Measurements from ENCODE around the gene SH3TC2.

SH3TC2 gene

DNA sequence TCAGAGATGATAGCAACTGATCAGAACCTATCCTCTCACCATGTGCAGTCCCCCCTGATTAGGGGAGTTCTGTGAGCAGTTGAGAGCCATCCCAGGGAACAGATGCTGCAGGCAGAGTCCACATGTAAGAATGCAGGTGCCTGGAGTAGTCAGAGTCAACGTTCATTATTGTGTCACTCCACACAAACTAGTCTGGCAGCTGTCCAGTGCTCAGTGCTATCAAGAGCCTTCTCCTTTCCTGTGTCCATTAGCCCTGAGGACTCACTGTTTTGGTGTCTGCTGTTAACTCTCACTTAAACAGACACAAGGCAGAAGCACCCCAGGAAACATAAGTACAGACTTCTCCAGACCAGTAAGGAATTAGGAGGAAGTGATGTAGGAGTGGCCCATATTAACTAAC, 2.5 kb downstream of the SH3TC2 start:
- peak; percentile 10 for DNase-seq (ENCODE audit: low spot score)

DNA sequence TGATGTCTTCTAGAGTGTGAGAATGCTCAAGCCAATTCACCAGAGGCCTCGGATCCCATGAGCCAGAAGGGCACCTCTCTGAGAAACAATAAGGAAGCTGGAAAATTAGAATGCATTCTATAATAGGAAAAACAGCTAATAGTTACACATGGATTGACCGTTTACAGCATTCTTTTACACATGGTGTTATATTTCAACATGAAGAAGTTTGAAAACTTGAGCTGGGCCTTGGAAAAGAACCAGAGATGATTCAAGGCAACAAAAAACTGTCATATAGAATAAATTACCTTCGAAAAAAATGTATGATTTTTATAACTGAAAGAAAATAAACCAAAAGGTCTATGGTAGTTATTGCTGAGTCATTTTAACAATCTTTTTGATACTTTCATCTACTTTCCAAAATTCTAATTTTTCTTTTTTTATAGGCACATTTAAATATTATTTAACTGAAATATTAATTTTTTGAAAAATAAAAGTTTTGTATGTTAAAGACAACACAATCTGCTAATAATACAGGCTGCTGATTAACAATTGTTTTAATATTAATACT, 6.2 kb downstream of the SH3TC2 start:
- no peak for DNase-seq (ENCODE audit: low spot score)

DNA sequence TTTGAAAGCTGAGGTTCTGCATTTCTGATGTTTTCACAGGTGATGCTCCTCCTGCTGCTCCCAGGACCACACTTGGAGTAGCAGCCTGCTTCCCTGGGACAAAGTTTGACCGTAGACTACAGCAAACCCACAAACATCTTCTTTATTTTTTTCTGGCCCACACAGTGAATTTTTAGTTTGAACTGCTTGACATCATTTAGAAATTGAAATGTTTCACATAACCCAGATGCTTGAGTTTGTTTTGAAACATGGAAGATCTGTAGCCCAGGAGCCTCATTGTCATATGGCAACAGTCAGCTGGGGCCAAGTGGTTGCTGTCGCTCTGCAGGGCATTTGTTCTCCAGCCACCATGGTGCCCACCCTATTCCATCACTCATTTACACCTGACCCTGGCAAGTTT, 8.4 kb downstream of the SH3TC2 start:
- no peak for DNase-seq (ENCODE audit: low spot score)

DNA sequence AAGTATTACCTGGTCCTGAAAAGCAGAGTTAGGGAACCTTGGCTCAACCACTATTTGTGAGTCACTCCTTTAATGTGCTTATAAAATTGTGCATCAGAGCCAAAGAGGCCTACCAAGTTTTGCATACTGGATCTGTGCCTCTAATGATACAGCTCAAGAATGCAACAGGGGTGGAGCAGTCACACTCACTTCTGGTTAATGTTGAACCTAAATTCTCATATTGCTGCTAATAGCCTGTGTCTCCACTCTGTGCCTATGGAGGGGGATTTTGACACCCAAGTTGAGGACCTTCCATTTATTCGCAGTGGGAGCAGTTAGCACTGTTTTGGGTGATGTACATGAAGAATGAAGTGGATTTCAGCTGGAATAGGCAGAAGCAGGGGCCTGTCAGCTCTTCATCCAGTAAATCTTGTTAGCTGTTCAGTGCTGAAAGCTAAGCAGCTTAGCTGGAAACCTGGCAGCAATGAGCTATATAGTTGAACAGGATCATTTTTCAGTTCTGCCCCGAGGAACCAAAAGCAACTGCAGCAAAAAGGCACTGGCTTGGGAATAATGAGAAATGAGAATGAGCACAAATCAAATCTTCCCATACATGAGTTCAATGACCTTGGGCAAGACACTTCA, 9.7 kb downstream of the SH3TC2 start:
- DNase-seq (ENCODE audit: low spot score) = no peak

DNA sequence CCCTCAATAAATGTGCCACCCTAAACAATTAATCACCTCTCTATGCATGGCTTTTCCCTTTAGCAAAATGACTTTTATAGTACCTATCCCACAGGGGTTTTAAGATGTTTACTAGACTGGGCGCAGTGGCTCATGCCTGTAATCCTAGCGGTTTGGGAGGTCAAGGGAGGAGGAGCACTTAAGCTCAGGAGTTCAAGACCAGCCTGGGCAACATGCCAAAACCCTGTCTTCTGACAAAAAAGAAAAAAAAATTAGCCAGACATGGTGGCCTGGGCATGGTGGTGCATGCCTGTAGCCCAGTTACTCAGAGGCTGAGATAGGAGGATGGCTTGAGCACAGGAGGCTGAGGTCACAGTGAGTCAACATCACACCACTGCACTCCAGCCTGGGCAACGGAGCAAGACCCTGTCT, 13.5 kb downstream of the SH3TC2 start:
- DNase-seq (ENCODE audit: low spot score) = no peak

DNA sequence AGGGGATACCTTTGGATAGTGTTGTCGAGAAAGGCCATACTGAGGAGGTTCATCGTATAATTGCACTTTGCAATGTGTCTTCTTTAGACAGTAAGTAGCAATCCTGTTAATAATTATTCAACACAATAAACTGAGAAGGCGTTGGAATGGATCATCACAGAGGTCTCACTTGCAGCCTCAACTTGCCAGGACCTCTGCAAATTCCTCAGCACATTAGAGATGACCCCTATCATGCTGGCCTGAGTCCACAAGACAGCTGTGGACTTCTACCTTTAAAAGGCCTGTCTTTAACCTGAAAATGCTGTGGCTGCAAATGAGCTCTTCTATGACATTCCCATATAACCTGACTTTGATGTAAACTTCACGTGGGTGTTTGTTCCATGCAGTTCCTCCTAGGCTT, 14.1 kb downstream of the SH3TC2 start:
- DNase-seq (ENCODE audit: low spot score) = no peak

DNA sequence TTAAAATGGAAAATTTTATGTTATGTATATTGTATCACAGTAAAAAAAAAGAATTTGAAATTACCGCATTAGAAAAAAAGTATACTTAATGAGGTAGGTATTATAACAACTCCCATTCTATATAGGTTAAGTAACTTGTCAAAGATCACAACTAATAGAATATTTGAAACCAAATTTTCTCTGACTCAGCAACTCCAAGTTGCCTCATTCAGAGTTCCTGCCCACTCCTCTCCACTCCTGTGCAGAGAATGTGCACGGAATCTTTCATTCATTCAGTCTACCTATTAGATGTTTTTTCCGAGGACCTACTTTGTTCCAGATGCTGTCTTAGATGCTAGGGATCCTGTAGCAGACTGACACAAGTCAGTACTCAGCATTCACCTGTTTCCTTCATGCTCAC, 15.4 kb downstream of the SH3TC2 start:
- no peak for DNase-seq (ENCODE audit: low spot score)

DNA sequence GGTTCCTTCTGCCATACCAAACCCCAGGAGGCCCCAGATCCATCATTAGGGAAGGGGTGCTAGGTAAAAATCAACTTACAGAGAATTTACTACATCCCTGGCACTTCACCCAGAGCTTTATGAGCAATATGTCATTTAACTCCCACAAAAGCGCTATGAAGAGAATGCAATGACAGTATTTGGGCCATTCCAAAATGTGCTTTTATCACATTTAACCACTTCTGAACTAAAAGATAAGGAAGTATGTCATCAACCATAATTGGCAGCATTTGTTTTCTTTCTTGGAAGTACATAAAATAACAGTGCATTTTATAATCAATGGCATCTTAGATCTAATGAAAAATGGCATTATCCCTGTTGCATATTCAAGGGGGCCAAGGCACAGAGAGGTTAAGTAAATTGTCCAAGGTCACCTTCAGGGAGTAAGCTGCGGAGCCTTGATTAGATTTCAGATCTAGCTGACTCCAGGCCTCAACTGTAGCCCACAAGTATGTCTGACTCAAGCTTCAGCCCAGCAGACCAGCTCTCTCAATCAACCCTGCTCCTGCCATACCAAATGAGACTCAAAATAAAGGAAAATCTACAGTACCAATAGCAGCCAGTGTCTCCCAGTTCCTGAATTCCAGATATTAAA, 16.5 kb downstream of the SH3TC2 start:
- no peak for DNase-seq (ENCODE audit: low spot score)

DNA sequence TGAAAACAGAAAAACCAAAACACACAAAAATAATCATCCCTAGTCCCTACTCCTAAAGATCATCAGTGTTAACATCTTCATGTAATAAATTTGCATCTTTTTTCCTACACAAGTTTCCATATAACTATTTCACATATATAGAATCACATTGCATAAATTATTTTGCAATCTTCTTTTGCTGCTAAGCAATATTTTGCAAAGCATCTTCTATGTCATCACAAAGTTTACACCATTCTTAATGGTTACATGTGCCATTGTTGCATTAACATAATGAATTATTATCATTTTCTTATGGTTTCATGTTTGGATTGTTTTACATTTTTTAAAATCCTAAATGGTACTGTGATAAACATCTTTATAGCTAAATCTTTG, 17.8 kb downstream of the SH3TC2 start:
- no peak for DNase-seq (ENCODE audit: low spot score)

DNA sequence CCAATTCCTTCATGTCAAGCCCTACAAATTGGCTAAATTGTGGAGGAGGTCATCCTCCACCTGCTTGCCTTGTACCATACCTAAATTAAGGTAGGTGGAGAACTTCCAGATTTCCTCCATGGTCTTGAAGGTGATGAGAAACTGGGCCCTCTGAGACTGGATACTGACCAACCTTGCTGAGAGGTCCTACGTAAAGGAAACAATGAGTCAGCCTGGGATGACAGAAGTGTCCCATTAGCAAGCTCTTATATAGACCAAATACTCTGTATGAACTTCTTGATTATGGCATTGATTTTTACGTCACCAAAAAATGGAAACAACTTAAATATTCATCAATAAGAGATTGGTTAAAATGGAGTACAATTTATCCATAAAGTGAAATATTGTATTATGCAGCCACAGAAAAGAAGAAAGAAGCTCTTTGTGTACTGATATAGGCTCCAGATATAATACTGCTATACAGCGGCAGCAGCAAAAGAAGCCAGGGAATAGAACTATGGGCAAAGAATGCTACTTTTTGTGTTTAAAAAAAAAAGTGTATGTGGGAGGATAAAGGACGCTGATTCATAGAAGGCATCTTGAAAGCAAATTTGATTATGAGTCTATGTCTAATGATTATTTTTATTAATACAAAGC, 18.3 kb downstream of the SH3TC2 start:
- no peak for DNase-seq (ENCODE audit: low spot score)

DNA sequence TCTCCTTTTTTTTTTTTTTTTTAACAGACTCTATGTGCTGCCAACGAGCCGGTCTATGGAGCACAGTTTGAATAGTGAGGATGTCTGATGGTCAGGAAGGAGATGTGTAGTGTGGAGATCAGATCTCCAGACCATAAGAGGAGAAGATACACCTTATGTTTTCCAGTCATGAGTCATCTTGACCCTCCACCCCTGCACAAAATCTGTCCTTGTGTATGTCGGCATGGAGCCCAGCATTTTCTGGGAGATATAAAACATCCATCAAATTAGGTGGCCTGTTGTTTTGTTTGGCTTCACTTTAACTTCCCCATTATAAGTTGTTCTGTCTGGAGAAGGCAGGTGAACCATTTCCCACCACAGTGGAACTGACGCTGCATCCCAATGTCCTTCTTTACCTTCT, 19.2 kb downstream of the SH3TC2 start:
- DNase-seq (ENCODE audit: low spot score) = no peak

DNA sequence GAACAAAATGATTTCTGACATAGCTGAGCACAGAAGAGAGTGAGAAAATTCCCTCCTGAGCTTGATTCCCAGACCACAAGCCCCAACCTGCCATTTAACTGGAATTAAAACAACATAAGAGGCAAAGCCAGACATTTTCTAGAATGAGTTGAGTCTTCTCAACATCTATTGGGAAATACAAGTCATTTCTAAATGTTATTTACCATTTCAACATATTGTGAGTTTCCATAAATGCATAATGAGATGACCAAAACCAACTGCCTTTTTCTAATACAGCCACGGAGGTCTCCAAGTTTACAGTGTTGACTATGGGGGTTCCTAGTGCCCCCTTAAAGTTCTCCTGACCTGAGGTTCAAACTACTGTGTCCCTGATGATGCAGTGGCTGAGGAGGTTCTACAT, 20.0 kb downstream of the SH3TC2 start:
- DNase-seq (ENCODE audit: low spot score) = no peak

DNA sequence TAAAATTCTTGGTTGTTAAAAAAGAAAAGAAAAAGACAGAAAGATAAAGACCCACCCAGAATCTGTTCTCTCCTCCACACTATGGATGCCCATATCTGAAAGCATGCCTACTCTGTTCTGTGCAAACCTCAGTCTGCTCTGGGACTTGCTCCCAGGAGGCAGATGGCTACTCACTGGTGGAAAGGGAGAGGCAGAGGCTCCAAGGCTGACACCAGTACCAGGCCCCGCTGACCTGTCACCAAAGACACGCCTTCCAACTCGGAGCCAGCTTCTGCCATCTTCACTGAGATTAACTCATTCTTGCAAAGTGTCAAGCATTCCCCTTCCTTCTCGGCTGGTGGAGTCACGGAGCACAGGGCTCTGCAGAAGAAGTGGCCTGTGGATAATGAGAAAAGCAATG, 21.6 kb downstream of the SH3TC2 start:
- DNase-seq (ENCODE audit: low spot score) = no peak

DNA sequence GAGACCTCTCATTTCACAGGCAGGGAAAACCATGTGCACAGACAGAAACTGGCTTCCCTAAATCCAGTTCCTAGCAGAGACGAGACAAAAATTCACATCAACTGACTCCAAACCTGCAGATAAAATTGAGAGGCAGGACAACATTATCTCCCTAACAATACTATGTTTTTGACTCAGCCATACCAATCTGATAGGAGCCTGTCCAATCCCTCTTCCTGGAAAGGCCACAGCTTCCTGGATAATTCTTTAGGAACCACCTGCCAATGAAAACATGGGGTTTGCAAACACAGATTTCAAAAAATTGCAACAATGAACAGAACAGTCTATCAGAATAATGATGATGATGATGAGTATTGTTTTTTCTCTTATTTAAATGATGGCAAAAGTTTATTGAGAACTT, 22.4 kb downstream of the SH3TC2 start:
- DNase-seq (ENCODE audit: low spot score) = no peak

DNA sequence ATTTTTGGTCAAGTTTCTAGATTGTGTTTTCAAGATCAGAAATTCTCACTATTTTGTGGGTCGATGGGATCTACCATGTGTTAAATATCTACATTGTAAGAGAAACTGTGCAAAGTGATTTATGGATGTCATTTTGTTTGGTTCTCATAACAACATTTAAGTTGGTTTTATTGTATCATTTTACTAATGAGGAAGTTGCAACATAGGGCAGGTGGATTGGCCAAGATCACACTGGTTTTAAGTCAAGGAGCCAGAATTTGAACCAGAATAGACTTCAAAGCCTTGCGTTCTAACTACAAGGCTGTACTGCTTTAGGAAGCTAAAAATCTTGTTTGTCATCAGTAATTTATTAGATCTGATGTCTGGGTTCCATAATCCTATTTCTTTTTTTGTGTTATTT, 23.4 kb downstream of the SH3TC2 start:
- no peak for DNase-seq (ENCODE audit: low spot score)

DNA sequence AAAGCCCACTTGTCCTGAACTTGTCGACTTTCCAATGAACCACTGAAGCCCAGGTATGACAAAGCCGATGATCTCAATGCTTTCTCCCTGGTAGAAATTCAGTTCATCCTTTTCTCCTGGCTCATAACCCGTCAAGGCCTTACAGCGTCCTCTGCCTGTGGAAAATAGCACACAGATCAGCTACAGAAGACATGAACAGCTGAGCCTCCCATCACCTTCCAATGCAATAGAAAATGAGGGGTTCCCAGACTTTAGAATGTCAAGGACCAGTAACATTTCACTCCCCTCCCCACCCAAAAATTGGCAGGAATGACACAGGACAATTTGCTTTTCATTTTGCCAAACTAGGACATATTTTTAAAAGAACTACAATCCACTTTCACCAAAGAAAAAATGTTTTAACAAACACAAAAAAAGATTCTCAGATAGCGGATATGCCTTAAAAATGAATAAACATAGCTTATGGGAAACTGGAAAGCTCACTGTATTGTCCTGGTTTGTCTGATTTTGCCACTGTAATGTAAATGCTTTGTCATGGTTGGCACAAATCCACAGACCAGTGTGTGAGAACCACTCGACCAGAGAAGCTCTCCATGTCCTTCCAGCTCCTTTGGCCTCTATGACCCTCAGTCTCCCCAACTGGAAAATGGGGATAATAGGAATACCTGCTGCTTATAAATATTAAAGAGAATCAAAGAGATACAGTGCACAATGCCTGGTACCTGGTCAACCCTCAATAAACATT, 24.4 kb downstream of the SH3TC2 start:
- no peak for DNase-seq (ENCODE audit: low spot score)

DNA sequence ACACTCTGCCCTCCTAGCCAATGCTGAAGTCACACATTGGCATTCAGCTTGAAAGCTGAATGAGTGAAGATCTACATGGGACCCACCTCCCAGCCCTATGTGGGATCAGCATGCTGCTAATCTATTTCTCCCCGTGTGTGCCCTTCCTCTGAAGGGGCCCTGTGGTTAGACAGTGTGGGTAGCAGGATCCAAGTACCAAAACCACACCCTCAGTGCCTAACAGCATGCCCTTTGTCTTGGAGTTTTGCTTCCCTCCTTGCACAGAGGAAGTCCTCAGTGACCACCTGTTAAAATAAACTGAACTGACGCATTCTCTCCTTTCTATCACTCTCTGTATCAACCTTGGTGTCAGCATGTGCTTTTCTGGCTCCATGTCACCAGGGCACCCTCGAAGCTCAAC, 25.0 kb downstream of the SH3TC2 start:
- DNase-seq (ENCODE audit: low spot score) = no peak

DNA sequence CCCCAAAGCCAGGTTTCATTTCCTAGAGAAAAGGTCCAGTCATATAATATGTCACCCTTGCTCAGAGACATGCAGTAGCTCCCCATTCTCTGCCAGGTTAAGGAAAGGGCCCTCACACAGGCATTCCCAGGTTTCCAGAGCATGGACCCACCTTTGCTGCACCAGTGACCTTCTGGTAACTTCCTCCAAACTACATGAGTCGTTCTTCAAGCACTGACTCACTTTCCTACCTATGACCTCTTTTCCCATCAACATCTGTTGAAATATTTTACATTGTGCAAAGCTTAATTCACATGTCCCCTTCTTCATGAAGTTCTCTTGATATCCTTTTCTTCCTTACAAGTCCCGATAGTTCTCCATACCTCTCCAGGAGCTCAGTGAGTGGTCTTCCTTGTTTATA, 25.9 kb downstream of the SH3TC2 start:
- no peak for DNase-seq (ENCODE audit: low spot score)

DNA sequence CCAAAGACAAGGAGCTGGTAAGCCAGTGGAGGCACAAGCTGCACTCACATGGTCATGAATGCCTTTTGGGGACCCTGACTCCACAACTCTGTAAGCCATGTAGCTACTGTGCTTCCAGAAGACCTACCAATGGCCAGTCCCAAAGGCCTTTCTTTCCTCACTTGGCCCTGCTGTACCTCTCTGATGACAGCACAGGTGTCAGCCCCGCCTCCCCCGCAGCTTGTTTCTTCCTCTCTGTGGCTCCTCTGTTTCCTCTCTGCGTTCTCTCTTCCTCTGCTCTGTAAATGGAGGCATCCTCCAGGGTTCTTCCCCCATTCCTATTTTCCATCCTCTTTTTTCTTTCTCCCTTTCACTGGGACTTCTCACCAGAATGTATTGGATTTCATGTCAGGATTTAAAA, 26.7 kb downstream of the SH3TC2 start:
- no peak for DNase-seq (ENCODE audit: low spot score)

DNA sequence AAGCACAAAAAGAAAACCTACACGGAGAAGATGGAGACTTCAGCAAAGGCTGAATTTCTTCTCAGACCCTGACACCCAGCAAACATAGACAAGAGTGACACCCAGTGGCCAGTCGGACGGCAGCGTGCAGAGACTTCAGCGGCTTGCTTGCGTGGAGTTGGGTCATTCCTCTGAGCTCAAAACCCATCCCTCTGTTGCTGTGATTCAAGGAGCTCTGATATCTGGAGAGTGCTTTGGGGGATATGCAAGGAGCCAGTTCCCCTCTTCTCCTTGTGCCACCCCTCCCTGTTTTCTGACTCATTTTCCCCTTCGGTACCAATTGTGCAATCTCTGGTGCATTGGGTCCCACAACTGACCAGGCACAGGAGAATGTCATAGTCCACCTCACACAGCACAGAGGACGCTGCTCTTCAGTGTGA, 27.5 kb downstream of the SH3TC2 start:
- peak; percentile 51 for DNase-seq (ENCODE audit: low spot score)

DNA sequence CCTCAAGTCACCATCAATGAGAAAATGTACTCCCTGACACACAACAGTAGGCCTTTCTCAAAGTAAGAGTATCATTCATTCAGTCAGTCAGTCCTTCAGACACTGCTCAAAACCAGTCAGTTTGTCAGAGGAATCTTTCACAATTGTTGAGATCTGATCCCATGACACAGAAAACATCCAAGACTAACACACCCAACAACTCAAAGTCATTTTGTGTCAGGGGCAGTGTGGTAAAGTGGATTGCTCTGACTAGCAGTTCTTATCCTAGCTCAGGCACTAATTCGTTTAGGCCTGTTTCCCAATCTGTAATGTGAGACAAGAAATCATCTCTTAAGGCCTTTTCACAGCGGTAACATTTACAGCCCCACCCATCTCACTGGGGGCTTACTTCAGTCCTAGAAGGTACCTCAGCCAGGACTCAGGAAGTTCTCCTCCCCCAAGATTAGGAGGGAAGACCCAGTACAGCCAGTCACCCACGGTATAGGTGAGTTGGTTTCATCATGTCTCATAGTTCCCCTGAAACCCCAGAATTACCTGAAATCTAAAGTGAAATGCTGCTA, 31.9 kb downstream of the SH3TC2 start:
- no peak for DNase-seq (ENCODE audit: low spot score)

DNA sequence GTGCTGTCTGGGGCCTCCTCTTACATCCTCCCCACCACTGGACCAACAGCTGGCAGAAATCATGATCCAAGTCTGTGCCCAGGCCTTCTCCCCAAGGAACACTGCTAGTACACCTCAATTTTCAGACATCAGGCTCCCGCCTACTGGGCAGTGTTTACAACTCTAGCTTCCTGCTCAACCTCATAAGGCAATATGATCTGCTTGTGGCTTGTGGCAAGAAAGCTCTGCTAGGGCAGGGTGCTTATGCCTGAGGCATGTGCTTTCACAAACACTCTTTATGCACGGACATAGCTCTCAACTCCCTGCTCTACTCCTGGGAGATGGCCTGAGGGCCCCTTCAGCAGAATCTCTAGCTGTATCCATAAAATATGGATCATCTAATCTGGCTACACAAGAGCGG, 32.5 kb downstream of the SH3TC2 start:
- DNase-seq (ENCODE audit: low spot score) = no peak

DNA sequence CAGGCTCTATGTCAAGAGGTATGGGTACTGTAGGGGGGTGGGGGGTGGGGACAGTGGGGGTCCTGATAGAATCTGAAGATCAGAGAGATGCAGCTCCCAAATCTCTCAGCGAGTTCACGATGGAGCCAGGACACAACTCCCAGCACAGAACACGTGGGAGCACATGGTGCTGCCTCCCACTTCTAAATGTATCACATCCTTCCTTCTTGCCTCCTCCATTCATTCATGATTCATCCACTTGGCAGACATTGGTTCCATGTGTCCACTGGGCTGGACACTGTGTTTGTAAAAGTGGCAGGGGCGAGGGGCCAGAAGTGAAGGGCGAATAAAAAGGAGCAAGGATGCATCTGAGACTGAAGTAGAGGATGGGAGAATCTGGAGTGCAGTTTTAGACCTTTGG, 33.9 kb downstream of the SH3TC2 start:
- DNase-seq (ENCODE audit: low spot score) = no peak

All from HuH-7 (cell line).